A673 (cell line): ENCODE results near the gene GSG1L.

Experiments used
- CTCF ChIP-seq: fragments of 300-800, 200-600 bp; sonication (generic); conservative IDR thresholded peaks from 2 replicates; pipeline ENCODE4 v1.5.1; 2017; ENCODE audit warnings: low read depth, mild to moderate bottlenecking, antibody characterized with exemption, low read length, moderate library complexity, mixed read lengths
- EZH2 ChIP-seq: fragments of 200-600 bp; sonication (generic); IDR thresholded peaks from 2 replicates; pipeline ENCODE4 v1.6.1; 2017; ENCODE audit warnings: borderline replicate concordance, low read depth, mild to moderate bottlenecking, mixed read lengths, antibody characterized with exemption, low read length; ENCODE audit not compliant: poor library complexity, severe bottlenecking

GRCh38 chr16:27827765-27828164, 235.7 kb downstream of the GSG1L start:
- no peak for TF ChIP-seq CTCF
- TF ChIP-seq EZH2: no peak
